Loucy (cell line): ENCODE measurements around the gene HRH3.

ENCODE experiments used
- H2AFZ ChIP-seq: fragments of 200-600 bp; sonication (generic); 2 replicates; pipeline ENCODE4 v1.6.0; 2016; ENCODE audit warnings: antibody characterized with exemption, mild to moderate bottlenecking, low read length, moderate library complexity
- H3F3A ChIP-seq: fragments of 200-600 bp; 2 replicates; pipeline ENCODE4 v1.6.0; 2016; ENCODE audit warnings: antibody characterized with exemption, low read depth, mild to moderate bottlenecking
- H3K27me3 ChIP-seq: fragments of 200-600 bp; sonication (generic); 2 replicates; pipeline ENCODE4 v1.6.1; 2014; ENCODE audit warnings: low read length, mild to moderate bottlenecking; ENCODE audit not compliant: insufficient read depth, poor library complexity, severe bottlenecking
- H3K36me3 ChIP-seq: fragments of 200-600 bp; sonication (generic); 2 replicates; pipeline ENCODE4 v1.6.1; 2016; ENCODE audit warnings: low read length; ENCODE audit not compliant: insufficient read depth
- H3K4me1 ChIP-seq: fragments of 200-600 bp; sonication (generic); 2 replicates; pipeline ENCODE4 v1.5.1; 2014; ENCODE audit warnings: low read length, mild to moderate bottlenecking; ENCODE audit not compliant: insufficient read depth, poor library complexity, severe bottlenecking
- H3K4me2 ChIP-seq: fragments of 200-600 bp; sonication (generic); 2 replicates; pipeline ENCODE4 v1.6.0; 2014; ENCODE audit warnings: antibody characterized with exemption, low read length, low read depth, mild to moderate bottlenecking; ENCODE audit not compliant: poor library complexity, severe bottlenecking
- H3K4me3 ChIP-seq: fragments of 200-600 bp; sonication (generic); 2 replicates; pipeline ENCODE4 v1.5.1; 2014; ENCODE audit warnings: low read length, mild to moderate bottlenecking, mixed read lengths; ENCODE audit not compliant: poor library complexity, severe bottlenecking
- H3K79me2 ChIP-seq: fragments of 200-600 bp; sonication (generic); 2 replicates; pipeline ENCODE4 v1.6.1; 2014; ENCODE audit warnings: low read length; ENCODE audit not compliant: insufficient read depth
- H3K9ac ChIP-seq: fragments of 200-600 bp; sonication (generic); 2 replicates; pipeline ENCODE4 v1.6.0; 2014; ENCODE audit warnings: mild to moderate bottlenecking, low read depth, low read length, moderate library complexity; ENCODE audit not compliant: poor library complexity, severe bottlenecking
- H3K9me2 ChIP-seq: fragments of 200-600 bp; sonication (generic); replicated peaks from 2 replicates; pipeline ENCODE4 v1.6.1; 2016; ENCODE audit warnings: low read depth, low read length, mixed read lengths
- H3K9me3 ChIP-seq: fragments of 200-600 bp; sonication (generic); 2 replicates; pipeline ENCODE4 v1.6.1; 2014; ENCODE audit warnings: mild to moderate bottlenecking, antibody characterized with exemption, low read length, low read depth; ENCODE audit not compliant: insufficient read depth
- H4K20me1 ChIP-seq: fragments of 200-600 bp; sonication (generic); 2 replicates; pipeline ENCODE4 v1.6.0; 2014; ENCODE audit warnings: antibody characterized with exemption, low read length, mild to moderate bottlenecking; ENCODE audit not compliant: insufficient read depth, poor library complexity, severe bottlenecking
- EZH2phosphoT487 ChIP-seq: fragments of 200-600 bp; IDR thresholded peaks from 2 replicates; pipeline ENCODE4 v1.6.1; 2018; ENCODE audit warnings: antibody characterized with exemption, mild to moderate bottlenecking, moderate library complexity, borderline replicate concordance
- TF ChIP-seq, protein P1 (sequence below): fragments of 200-600 bp; sonication (generic); conservative IDR thresholded peaks from 2 replicates; pipeline ENCODE4 v1.5.1; 2014; ENCODE audit warnings: mild to moderate bottlenecking, antibody characterized with exemption, low read length

Gene HRH3

DNA sequence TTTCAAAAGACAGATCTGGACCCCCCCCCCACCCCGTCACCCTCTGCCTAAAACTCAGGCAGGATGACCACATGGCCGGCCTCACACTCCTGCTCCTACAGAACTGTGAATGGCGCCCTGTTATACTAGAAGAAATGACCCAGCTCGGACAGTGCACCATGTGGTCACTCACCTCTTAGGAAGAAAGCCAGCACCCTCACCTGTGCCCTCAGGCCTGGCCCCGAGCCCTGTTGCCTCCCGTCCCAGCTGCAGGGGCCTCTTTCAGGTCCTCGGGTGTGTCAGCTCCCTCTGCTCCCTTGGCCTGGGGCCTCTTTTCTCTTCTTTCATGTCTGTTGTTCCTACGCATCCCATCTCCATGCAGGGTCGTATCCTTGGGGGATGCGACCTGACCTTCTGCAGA is 42.0 kb upstream of the HRH3 start:
- Histone ChIP-seq H3K9me3 (no peaks in the 10 kb centered on the region), H4K20me1 (peaks cover 6% of the 10 kb centered on the region), H3K9me2 (no peaks in the 10 kb centered on the region), H2AFZ (no peak overlapping the region), H3K4me3 (no peak overlapping the region), H3K4me1 (no peaks in the 10 kb centered on the region), H3K36me3 (peaks cover 86% of the 10 kb centered on the region), H3K9ac (no peak overlapping the region), H3K4me2 (no peak overlapping the region), H3K79me2 (peaks cover 24% of the 10 kb centered on the region; the same call in 1 of the 2 replicates), H3F3A (no peaks in the 10 kb centered on the region), H3K27me3 (no peaks in the 10 kb centered on the region)
- TF ChIP-seq EZH2phosphoT487, result no peak
- TF ChIP-seq, protein P1, sequence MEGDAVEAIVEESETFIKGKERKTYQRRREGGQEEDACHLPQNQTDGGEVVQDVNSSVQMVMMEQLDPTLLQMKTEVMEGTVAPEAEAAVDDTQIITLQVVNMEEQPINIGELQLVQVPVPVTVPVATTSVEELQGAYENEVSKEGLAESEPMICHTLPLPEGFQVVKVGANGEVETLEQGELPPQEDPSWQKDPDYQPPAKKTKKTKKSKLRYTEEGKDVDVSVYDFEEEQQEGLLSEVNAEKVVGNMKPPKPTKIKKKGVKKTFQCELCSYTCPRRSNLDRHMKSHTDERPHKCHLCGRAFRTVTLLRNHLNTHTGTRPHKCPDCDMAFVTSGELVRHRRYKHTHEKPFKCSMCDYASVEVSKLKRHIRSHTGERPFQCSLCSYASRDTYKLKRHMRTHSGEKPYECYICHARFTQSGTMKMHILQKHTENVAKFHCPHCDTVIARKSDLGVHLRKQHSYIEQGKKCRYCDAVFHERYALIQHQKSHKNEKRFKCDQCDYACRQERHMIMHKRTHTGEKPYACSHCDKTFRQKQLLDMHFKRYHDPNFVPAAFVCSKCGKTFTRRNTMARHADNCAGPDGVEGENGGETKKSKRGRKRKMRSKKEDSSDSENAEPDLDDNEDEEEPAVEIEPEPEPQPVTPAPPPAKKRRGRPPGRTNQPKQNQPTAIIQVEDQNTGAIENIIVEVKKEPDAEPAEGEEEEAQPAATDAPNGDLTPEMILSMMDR, result no peak

DNA sequence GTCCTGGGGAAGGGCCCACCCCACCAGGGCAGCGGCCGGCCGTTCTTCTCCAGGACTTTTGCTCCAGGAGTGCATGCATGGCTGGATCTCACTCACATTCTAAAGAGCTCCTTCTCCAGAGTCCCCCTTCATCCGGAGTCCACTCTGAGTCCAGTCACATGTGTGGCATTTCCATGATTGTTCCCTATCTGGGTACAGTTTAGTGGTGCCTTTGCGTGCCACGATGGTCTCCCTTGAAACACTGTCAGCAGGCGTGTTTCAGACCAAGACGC is 39.2 kb upstream of the HRH3 start:
- Histone ChIP-seq H3K36me3 (peaks cover 73% of the 10 kb centered on the region; the same call in 1 of the 2 replicates), H3K4me2 (no peak overlapping the region), H4K20me1 (peaks cover 12% of the 10 kb centered on the region), H3K79me2 (peaks cover 50% of the 10 kb centered on the region), H3K9ac (no peak overlapping the region), H3K9me2 (no peaks in the 10 kb centered on the region), H3F3A (no peaks in the 10 kb centered on the region), H2AFZ (no peak overlapping the region), H3K4me1 (no peaks in the 10 kb centered on the region), H3K9me3 (no peaks in the 10 kb centered on the region), H3K4me3 (no peak overlapping the region), H3K27me3 (no peaks in the 10 kb centered on the region)
- TF ChIP-seq EZH2phosphoT487, result no peak
- TF ChIP-seq, protein P1, result no peak

DNA sequence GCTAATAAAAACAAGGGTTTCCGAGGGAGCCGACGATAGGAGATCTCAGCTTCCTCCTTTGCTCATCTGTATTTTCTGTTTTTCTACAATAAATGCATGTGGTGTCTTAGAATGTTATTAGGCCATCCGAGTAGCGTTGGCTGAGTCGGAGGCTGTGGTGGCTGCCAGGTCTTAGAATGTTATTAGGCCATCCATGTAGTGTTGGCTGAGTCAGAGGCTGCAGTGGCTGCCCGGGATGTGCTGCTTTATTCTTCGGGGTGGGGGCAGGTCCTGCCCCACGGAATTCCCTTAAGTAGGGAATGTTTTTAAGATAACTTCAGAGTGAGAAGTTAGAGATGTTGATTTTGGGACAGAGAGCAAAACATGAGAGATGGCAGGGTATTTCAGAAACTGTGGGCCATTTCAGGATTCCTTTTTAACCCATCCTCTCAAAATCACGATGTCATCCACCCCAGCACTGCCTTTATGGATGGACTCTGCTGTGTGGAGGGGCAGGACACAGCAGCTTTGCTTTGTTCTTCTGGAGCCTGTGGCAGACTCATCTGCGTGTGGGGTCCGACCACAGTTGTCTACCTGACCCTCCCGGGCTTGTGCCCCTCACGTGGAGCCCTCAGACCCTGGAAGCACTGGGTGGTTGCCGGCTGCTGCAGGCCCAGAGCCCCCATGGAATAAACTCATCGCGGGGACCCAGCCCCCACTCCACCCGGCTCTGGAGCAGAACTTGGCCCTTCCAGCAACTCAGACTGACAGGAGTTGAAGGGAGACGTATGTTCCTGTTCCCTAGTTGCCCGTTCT is 38.6 kb upstream of the HRH3 start:
- no peaks in the 10 kb centered on the region for H3K27me3 ChIP-seq
- no peak overlapping the region for H3K4me3 ChIP-seq
- no peaks in the 10 kb centered on the region for H3K9me2 ChIP-seq
- no peak overlapping the region for H3K4me2 ChIP-seq
- no peak overlapping the region for H3K9ac ChIP-seq
- H3K9me3 ChIP-seq, result no peaks in the 10 kb centered on the region
- no peak for TF ChIP-seq EZH2phosphoT487
- TF ChIP-seq, protein P1, result no peak
- H2AFZ ChIP-seq, result no peak overlapping the region
- H3F3A ChIP-seq, result no peaks in the 10 kb centered on the region
- H3K4me1 ChIP-seq, result no peaks in the 10 kb centered on the region
- H3K79me2 ChIP-seq, result peaks cover 54% of the 10 kb centered on the region
- H3K36me3 ChIP-seq, result peaks cover 68% of the 10 kb centered on the region; the same call in 1 of the 2 replicates
- peaks cover 16% of the 10 kb centered on the region for H4K20me1 ChIP-seq
